ENCODE measurements around the gene IQCF6.
"Not testable (repeated sequence)": the region's sequence is repeated elsewhere in the genome, so short reads cannot be mapped to it uniquely, and the experiment has no call there.

IQCF6 gene

DNA sequence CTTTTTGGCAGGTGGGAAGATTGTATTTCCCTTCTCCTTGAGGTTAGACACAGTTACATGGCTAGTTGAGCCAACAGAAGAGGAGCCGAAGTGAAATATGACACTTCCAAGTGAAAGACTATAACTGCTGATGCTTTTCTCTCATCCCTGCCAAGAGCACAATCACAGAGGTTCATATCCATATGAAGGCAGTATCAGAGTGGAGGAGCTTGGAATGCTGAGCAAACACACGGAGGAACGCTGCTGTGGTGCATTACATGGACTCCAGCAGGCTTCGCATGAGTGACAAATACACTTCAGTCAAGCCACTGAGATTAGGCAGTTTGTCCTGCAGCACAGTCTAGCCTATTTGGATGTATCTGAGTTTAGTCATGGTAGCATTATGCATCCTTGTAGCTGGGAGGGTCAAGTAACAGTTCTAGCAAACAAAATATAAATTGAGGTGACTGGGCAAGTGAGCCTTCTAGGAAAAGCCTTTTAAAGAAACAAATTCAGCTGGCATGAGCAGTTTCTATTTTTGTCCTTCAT lies 5.4 kb downstream of the IQCF6 start:
- DNase-seq (ENCODE audit: low read depth, low spot score): peak; percentile 6
- no peak overlapping the region for H3K4me3 ChIP-seq (ENCODE audit: insufficient read length, low read depth)

DNA sequence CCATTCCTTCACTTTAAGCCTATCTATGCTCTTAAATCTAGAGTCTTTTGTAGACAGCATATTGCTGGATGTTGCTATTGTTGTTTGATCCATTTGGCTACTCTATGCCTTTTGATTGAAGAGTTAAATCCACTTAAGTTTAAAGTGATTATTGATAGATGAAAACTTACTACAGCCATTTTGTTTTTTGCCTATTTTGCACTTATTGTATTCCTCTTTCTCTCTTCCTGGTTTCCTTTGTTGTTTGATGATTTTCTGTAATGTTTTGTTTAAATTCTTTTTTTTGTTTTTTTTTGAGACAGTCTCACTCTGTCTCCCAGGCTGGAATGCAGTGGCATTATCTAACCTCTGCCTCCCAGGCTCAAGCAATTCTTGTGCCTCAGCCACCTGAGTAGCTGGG lies 19.8 kb downstream of the IQCF6 start:
- Histone ChIP-seq H3K9me3 (ENCODE audit: insufficient read depth, low read length) (peaks cover 49% of the 10 kb centered on the region), H3K27me3 (ENCODE audit: insufficient read depth, insufficient read length) (no peaks in the 10 kb centered on the region), H3K4me1 (ENCODE audit: insufficient read depth, insufficient read length) (no peaks in the 10 kb centered on the region), H3K4me3 (ENCODE audit: insufficient read length, low read depth) (no peak overlapping the region), H3K36me3 (ENCODE audit: insufficient read depth, insufficient read length, low read length) (no peaks in the 10 kb centered on the region), H3K9ac (ENCODE audit: insufficient read length, low read depth) (no peak overlapping the region)
- TF ChIP-seq ZNF274 (IDR thresholded peaks at IDR 0.05; ENCODE audit: low read depth, low read length) (no peak), YY1 (IDR thresholded peaks at IDR 0.05; ENCODE audit: insufficient read depth, insufficient read length) (no peak)
- DNase-seq (ENCODE audit: low read depth, low spot score): no peak

More for the DNA sequence above, 5.4 kb downstream of the IQCF6 start:
- H3K9ac ChIP-seq (ENCODE audit: insufficient read length, low read depth): no peak overlapping the region
- no peaks in the 10 kb centered on the region for H3K27me3 ChIP-seq (ENCODE audit: insufficient read depth, insufficient read length)
- no peaks in the 10 kb centered on the region for H3K36me3 ChIP-seq (ENCODE audit: insufficient read depth, insufficient read length, low read length)
- H3K4me1 ChIP-seq (ENCODE audit: insufficient read depth, insufficient read length): peaks cover 3% of the 10 kb centered on the region
- TF ChIP-seq YY1 (IDR thresholded peaks at IDR 0.05; ENCODE audit: insufficient read depth, insufficient read length): no peak
- TF ChIP-seq SUZ12 (IDR thresholded peaks at IDR 0.05; ENCODE audit: extremely low read depth, insufficient read depth, insufficient read length): no peak
- peaks cover 2% of the 10 kb centered on the region; the same call in 1 of the 2 replicates for H3K9me3 ChIP-seq (ENCODE audit: insufficient read depth, low read length)

DNA sequence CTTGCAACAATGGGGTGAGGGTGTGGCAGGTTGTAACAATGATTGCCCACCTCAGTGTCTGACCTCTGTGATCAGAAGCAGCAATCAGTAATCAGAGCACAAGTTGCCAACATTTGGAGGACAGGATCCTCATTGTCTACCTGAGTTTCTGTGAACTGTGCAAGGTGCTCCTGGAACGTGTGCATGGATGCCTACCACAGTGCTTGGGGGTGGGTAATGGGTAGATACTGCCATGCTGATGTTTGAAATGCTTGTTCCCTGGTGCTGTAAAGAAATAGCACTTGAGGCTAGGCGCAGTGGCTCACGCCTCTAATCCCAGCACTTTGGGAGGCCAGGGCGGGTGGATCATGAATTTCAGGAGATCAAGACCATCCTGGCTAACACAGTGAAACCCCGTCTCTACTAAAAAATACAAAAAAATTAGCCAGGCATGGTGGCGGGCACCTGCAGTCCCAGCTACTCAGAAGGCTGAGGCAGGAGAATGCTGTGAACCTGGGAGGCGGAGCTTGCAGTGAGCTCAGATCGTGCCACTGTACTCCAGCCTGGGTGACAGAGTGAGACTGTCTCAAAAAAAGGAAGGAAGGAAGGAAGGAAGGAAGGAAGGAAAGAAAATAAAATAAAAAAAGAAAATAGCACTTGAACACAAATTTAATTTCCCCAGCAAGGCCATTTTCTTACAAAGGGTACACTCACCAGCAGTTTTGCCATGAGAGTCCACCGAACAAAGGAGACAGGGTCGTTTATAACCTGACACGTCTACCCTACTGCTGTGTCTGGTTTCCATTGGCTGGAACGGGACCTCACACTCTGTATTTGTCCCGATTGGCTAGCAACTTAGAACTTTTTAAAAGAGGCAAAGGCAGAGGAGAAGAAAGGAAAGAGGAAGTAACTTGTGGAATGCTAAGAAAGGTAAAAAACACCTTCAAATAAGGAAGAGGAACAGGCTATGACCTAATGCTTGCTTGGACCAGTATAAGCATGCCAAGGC lies 25.0 kb downstream of the IQCF6 start:
- H3K4me3 ChIP-seq (ENCODE audit: insufficient read length, low read depth): not testable (repeated sequence)

DNA sequence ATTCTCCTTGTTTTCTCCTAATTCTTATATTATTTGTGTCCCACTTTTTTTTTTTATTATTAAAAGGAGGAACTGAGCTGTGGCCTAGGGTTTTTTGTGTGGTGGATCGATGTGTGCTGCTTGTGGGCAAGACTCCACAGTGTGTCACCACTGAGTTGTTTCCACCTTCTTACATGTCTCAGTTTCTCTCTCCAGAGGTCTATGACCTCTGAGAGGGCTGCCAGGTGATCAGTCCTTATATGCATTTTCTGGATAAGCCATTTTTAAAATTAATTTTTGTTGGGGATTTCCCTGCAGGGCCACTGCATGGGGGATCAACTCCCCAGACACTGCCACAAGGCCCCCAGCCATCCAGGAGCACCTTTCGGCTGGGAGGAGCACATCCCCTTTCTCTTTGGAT lies 27.8 kb downstream of the IQCF6 start:
- peaks cover 47% of the 10 kb centered on the region for H3K9me3 ChIP-seq (ENCODE audit: insufficient read depth, low read length)

More for the DNA sequence above, 25.0 kb downstream of the IQCF6 start:
- H3K27me3 ChIP-seq (ENCODE audit: insufficient read depth, insufficient read length); H3K9ac ChIP-seq (ENCODE audit: insufficient read length, low read depth); DNase-seq (ENCODE audit: low read depth, low spot score); H3K4me1 ChIP-seq (ENCODE audit: insufficient read depth, insufficient read length); H3K36me3 ChIP-seq (ENCODE audit: insufficient read depth, insufficient read length, low read length): not testable (repeated sequence)
- peaks cover 31% of the 10 kb centered on the region for H3K9me3 ChIP-seq (ENCODE audit: insufficient read depth, low read length)

DNA sequence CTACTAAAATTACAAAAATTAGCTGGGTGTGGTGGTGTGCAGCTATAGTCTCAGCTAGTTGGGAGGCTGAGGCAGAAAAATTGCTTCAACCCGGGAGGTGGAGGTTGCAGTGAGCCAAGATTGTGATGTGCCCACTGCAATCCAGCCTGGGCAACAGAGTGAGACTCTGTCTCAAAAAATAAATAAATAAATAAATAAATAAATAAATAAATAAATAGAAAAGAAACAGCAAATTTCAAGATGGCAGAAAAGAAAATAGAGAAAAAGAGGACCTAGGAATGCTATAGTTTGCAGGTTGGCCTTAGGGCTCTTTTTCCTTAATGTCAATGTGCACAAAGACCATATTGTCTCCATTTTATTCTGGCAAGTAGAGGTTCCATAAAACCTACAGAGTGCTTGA lies 28.2 kb downstream of the IQCF6 start:
- Histone ChIP-seq H3K9me3 (ENCODE audit: insufficient read depth, low read length) (peaks cover 47% of the 10 kb centered on the region), H3K27me3 (ENCODE audit: insufficient read depth, insufficient read length) (no peaks in the 10 kb centered on the region), H3K9ac (ENCODE audit: insufficient read length, low read depth) (no peak overlapping the region), H3K4me1 (ENCODE audit: insufficient read depth, insufficient read length) (no peaks in the 10 kb centered on the region), H3K4me3 (ENCODE audit: insufficient read length, low read depth) (no peak overlapping the region), H3K36me3 (ENCODE audit: insufficient read depth, insufficient read length, low read length) (no peaks in the 10 kb centered on the region)
- TF ChIP-seq YY1 (IDR thresholded peaks at IDR 0.05; ENCODE audit: insufficient read depth, insufficient read length): no peak
- no peak for TF ChIP-seq SUZ12 (IDR thresholded peaks at IDR 0.05; ENCODE audit: extremely low read depth, insufficient read depth, insufficient read length)
- TF ChIP-seq ZNF274 (IDR thresholded peaks at IDR 0.05; ENCODE audit: low read depth, low read length): no peak
- DNase-seq (ENCODE audit: low read depth, low spot score): no peak

More for the DNA sequence above, 27.8 kb downstream of the IQCF6 start:
- no peak overlapping the region for H3K9ac ChIP-seq (ENCODE audit: insufficient read length, low read depth)
- no peaks in the 10 kb centered on the region for H3K4me1 ChIP-seq (ENCODE audit: insufficient read depth, insufficient read length)
- no peak for DNase-seq (ENCODE audit: low read depth, low spot score)
- H3K27me3 ChIP-seq (ENCODE audit: insufficient read depth, insufficient read length): no peaks in the 10 kb centered on the region
- no peaks in the 10 kb centered on the region for H3K36me3 ChIP-seq (ENCODE audit: insufficient read depth, insufficient read length, low read length)
- TF ChIP-seq YY1 (IDR thresholded peaks at IDR 0.05; ENCODE audit: insufficient read depth, insufficient read length): no peak
- TF ChIP-seq SUZ12 (IDR thresholded peaks at IDR 0.05; ENCODE audit: extremely low read depth, insufficient read depth, insufficient read length): no peak
- TF ChIP-seq ZNF274 (IDR thresholded peaks at IDR 0.05; ENCODE audit: low read depth, low read length): no peak
- H3K4me3 ChIP-seq (ENCODE audit: insufficient read length, low read depth): no peak overlapping the region

DNA sequence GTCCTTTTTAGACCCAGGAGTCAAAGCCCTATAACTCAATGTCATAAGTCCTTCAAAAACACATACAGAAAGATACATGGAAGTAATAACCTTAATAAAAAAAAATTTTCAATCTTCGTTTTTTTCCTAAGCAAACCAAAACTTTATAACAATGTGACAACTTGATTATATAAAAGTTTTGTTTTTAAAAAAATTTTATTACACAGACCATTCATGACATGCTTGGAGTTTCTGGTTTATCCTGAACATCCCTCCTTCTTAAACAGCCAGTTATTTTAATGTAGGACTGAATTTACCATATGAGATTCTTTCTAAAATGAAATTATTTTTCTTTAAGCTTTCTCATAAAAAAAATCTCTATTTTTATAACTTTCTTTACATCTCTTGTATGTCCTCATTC lies 30.7 kb downstream of the IQCF6 start:
- no peak for DNase-seq (ENCODE audit: low read depth, low spot score)
- H3K9ac ChIP-seq (ENCODE audit: insufficient read length, low read depth): no peak overlapping the region
- no peaks in the 10 kb centered on the region for H3K27me3 ChIP-seq (ENCODE audit: insufficient read depth, insufficient read length)
- no peaks in the 10 kb centered on the region for H3K4me1 ChIP-seq (ENCODE audit: insufficient read depth, insufficient read length)
- peaks cover 37% of the 10 kb centered on the region for H3K9me3 ChIP-seq (ENCODE audit: insufficient read depth, low read length)
- H3K4me3 ChIP-seq (ENCODE audit: insufficient read length, low read depth): no peak overlapping the region
- TF ChIP-seq SUZ12 (IDR thresholded peaks at IDR 0.05; ENCODE audit: extremely low read depth, insufficient read depth, insufficient read length): no peak
- TF ChIP-seq YY1 (IDR thresholded peaks at IDR 0.05; ENCODE audit: insufficient read depth, insufficient read length): no peak
- no peak for TF ChIP-seq ZNF274 (IDR thresholded peaks at IDR 0.05; ENCODE audit: low read depth, low read length)
- H3K36me3 ChIP-seq (ENCODE audit: insufficient read depth, insufficient read length, low read length): no peaks in the 10 kb centered on the region

DNA sequence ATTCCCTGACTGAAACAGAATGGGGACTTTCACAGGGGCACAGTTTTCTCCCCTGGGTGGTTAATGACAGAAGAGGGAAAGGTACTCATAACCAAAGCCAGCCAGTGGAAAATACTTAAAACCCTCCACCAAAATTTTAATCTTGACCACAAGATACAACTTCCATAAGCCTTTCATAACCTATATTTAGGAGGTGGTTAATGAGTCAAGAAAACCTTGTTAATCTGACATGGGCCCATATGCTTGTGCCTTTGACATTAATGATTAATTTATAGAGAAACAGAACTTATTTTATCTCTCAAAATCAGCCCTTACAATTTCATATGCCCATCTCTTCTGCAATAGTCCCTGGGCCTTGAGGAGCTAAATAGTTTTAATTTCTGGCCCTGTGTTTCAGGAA lies 31.2 kb downstream of the IQCF6 start:
- Histone ChIP-seq H3K4me1 (ENCODE audit: insufficient read depth, insufficient read length) (no peaks in the 10 kb centered on the region), H3K9ac (ENCODE audit: insufficient read length, low read depth) (no peak overlapping the region), H3K27me3 (ENCODE audit: insufficient read depth, insufficient read length) (no peaks in the 10 kb centered on the region), H3K36me3 (ENCODE audit: insufficient read depth, insufficient read length, low read length) (no peaks in the 10 kb centered on the region), H3K9me3 (ENCODE audit: insufficient read depth, low read length) (peaks cover 37% of the 10 kb centered on the region), H3K4me3 (ENCODE audit: insufficient read length, low read depth) (no peak overlapping the region)
- no peak for DNase-seq (ENCODE audit: low read depth, low spot score)
- TF ChIP-seq ZNF274 (IDR thresholded peaks at IDR 0.05; ENCODE audit: low read depth, low read length): no peak
- no peak for TF ChIP-seq SUZ12 (IDR thresholded peaks at IDR 0.05; ENCODE audit: extremely low read depth, insufficient read depth, insufficient read length)
- no peak for TF ChIP-seq YY1 (IDR thresholded peaks at IDR 0.05; ENCODE audit: insufficient read depth, insufficient read length)

DNA sequence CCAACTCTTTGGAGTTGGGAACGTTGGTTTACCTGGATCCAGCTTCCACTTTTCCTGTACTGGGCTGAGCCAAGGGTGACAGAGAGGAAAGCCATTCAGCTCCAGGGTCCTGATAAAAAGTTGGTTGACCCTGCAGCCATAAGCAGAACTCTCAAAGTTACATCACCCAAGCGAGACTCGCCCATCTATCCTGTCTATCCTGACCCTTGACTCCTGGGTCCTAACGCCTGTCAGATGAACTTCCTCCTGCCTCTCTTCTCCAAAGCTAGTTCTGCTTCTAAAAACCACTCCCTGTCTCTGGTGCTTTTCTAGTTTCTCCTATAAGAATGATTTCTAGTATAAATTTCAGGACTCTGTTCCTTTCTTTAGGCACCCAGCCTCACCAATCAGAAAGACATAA lies 36.1 kb downstream of the IQCF6 start:
- not testable (repeated sequence) for H3K27me3 ChIP-seq (ENCODE audit: insufficient read depth, insufficient read length); H3K4me1 ChIP-seq (ENCODE audit: insufficient read depth, insufficient read length); H3K36me3 ChIP-seq (ENCODE audit: insufficient read depth, insufficient read length, low read length); H3K4me3 ChIP-seq (ENCODE audit: insufficient read length, low read depth); H3K9ac ChIP-seq (ENCODE audit: insufficient read length, low read depth); DNase-seq (ENCODE audit: low read depth, low spot score)
- H3K9me3 ChIP-seq (ENCODE audit: insufficient read depth, low read length): peaks cover 26% of the 10 kb centered on the region

DNA sequence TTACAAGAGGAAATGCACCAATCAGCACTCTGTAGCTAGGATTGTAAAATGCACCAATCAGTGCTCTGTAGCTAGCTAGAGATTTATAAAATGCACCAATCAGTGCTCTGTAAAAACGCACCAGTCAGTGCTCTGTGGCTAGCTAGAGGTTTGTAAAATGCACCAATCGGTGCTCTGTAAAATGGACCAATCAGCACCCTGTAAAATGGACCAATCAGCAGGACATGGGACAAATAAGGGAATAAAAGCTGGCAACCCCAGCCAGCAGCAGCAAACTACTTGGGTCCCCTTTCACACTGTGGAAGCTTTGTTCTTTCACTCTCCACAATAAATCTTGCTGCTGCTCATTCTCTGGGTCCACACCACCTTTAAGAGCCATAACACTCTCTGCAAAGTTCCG lies 36.7 kb downstream of the IQCF6 start:
- H3K36me3 ChIP-seq (ENCODE audit: insufficient read depth, insufficient read length, low read length); DNase-seq (ENCODE audit: low read depth, low spot score): not testable (repeated sequence)

More for the DNA sequence above, 36.7 kb downstream of the IQCF6 start:
- H3K9ac ChIP-seq (ENCODE audit: insufficient read length, low read depth); H3K4me3 ChIP-seq (ENCODE audit: insufficient read length, low read depth); H3K27me3 ChIP-seq (ENCODE audit: insufficient read depth, insufficient read length); H3K4me1 ChIP-seq (ENCODE audit: insufficient read depth, insufficient read length): not testable (repeated sequence)
- peaks cover 20% of the 10 kb centered on the region for H3K9me3 ChIP-seq (ENCODE audit: insufficient read depth, low read length)

All from NT2/D1 (cell line).